SK-N-SH (cell line): ENCODE results near the gene RHOXF1. TPM values are rescaled to one million over a fixed set of nuclear protein-coding genes. Genes with fewer than 3 reads are reported as not detected.
"Not testable (repeated sequence)": the region's sequence is repeated elsewhere in the genome, so short reads cannot be mapped to it uniquely, and the experiment has no call there.

Experiments
- CTCF ChIA-PET: fragments of 300-600, 350-600 bp; formaldehyde crosslinking; extraction: SDS; loops from one replicate; lab custom pipeline; 2021; lab: Yijun Ruan, JAX
- POLR2A ChIA-PET: fragments of 350-600 bp; sonication (Branson Sonifier 250); formaldehyde crosslinking; extraction: SDS; loops from one replicate; lab custom pipeline; 2020; ENCODE audit warnings: antibody characterized with exemption, inconsistent platforms; lab: Yijun Ruan, JAX
- DNase-seq: peaks from one replicate; pipeline ENCODE4 v3.0.0; 2012
- H2AFZ ChIP-seq: fragments of 200-600 bp; sonication (generic); 2 replicates; pipeline ENCODE4 v1.8.1; 2016; ENCODE audit warnings: antibody characterized with exemption, mild to moderate bottlenecking, low read depth
- H3F3A ChIP-seq: fragments of 200-600 bp; sonication (generic); replicated peaks from 2 replicates; pipeline ENCODE3; 2016; ENCODE audit warnings: antibody characterized with exemption, mild to moderate bottlenecking; ENCODE audit not compliant: insufficient read depth
- H3K27ac ChIP-seq, 2 experiments: fragments of 200-500 bp in 1 of 2; fragments of 200-600 bp in 1 of 2; sonication (Bioruptor generic) in 1 of 2; sonication (generic), shearing (Covaris generic) in 1 of 2; 2 replicates each; pipeline versions ENCODE4 v1.5.1 to v1.6.1; 2014 to 2016; ENCODE audit warnings: low read depth in 2 of 2, inconsistent platforms in 1 of 2, low read length in 1 of 2, mild to moderate bottlenecking in 1 of 2, mixed read lengths in 1 of 2
- H3K27me3 ChIP-seq: fragments of 200-600 bp; sonication (generic), shearing (Covaris generic); 2 replicates; pipeline ENCODE4 v1.6.1; 2016; ENCODE audit warnings: mixed run types; ENCODE audit not compliant: insufficient read depth
- H3K36me3 ChIP-seq, 2 experiments: fragments of 200-500 bp in 1 of 2; fragments of 200-600 bp in 1 of 2; sonication (Bioruptor generic) in 1 of 2; sonication (generic) in 1 of 2; replicated peaks in 1 of 2; 2 replicates each; pipeline versions ENCODE3 to v1.5.1; 2014 to 2016; ENCODE audit warnings: low read length in 1 of 2, mild to moderate bottlenecking in 1 of 2; ENCODE audit not compliant: insufficient read depth in 2 of 2, control insufficient read depth in 1 of 2
- H3K4me1 ChIP-seq, 2 experiments: fragments of 200-500 bp in 1 of 2; fragments of 200-600 bp in 1 of 2; sonication (Bioruptor generic) in 1 of 2; sonication (generic), shearing (Covaris generic) in 1 of 2; 2 replicates each; pipeline versions ENCODE4 v1.5.1 to v1.6.1; 2014 to 2016; ENCODE audit warnings: low read depth in 1 of 2, low read length in 1 of 2, mixed run types in 1 of 2; ENCODE audit not compliant: insufficient read depth in 2 of 2, control insufficient read depth in 1 of 2
- H3K4me2 ChIP-seq: fragments of 200-600 bp; sonication (generic), shearing (Covaris generic); 2 replicates; pipeline ENCODE4 v1.6.1; 2017; ENCODE audit warnings: mixed run types
- H3K4me3 ChIP-seq, 2 experiments: fragments of 200-500 bp in 1 of 2; fragments of 200-600 bp in 1 of 2; sonication (Bioruptor generic) in 1 of 2; sonication (generic), shearing (Covaris generic) in 1 of 2; 2 replicates each; pipeline versions ENCODE4 v1.5.1 to v1.8.1; 2014 to 2016; ENCODE audit warnings: low read depth in 2 of 2, inconsistent platforms in 1 of 2, low read length in 1 of 2, mild to moderate bottlenecking in 1 of 2, mixed read lengths in 1 of 2, moderate library complexity in 1 of 2
- H3K79me2 ChIP-seq: fragments of 200-600 bp; sonication (generic); 2 replicates; pipeline ENCODE4 v1.8.1; 2017; ENCODE audit warnings: mild to moderate bottlenecking; ENCODE audit not compliant: insufficient read depth
- H3K9ac ChIP-seq: fragments of 200-600 bp; sonication (generic); 2 replicates; pipeline ENCODE4 v1.6.1; 2017; ENCODE audit warnings: mixed run types
- H3K9me2 ChIP-seq: fragments of 200-600 bp; sonication (generic); 2 replicates; pipeline ENCODE4 v1.6.1; 2017; ENCODE audit warnings: mixed run types
- H3K9me3 ChIP-seq: fragments of 200-600 bp; sonication (generic); 2 replicates; pipeline ENCODE4 v1.6.1; 2017; ENCODE audit warnings: mixed run types, mild to moderate bottlenecking, moderate library complexity
- H4K20me1 ChIP-seq: fragments of 200-600 bp; sonication (generic); 2 replicates; pipeline ENCODE4 v1.6.1; 2017; ENCODE audit warnings: mild to moderate bottlenecking, mixed run types; ENCODE audit not compliant: insufficient read depth
- ELF1 ChIP-seq: IDR thresholded peaks from 2 replicates; pipeline ENCODE4 v1.4.0; 2012
- NRF1 ChIP-seq: IDR thresholded peaks from 2 replicates; pipeline ENCODE4 v1.6.1; 2012; ENCODE audit warnings: low read depth, mild to moderate bottlenecking, low read length
- RCOR1 ChIP-seq: fragments of 150-350 bp; IDR thresholded peaks from 2 replicates; pipeline ENCODE4 v1.6.1; 2017; ENCODE audit warnings: antibody characterized with exemption, low read length
- TCF12 ChIP-seq: IDR thresholded peaks from 2 replicates; pipeline ENCODE4 v1.4.0; 2012
- WGBS: methylation state at CpG from one replicate; pipeline ENCODE4 v1.1.6; 2017; ENCODE audit warnings: low lambda C conversion rate; 5-methylcytosine and 5-hydroxymethylcytosine counted together
- polyA plus RNA-seq, 3 experiments: library from polyadenylated mRNA; depleted of rRNA; stranded (reverse); fragments of >200 nt; gene quantifications; 2 replicates each; pipeline ENCODE4 v1.2.3, GENCODE V29; 2012
- TF ChIP-seq, protein P1 (sequence below): fragments of 200-600 bp; sonication (generic); IDR thresholded peaks from 2 replicates; pipeline ENCODE4 v1.6.1; 2017; ENCODE audit warnings: antibody characterized with exemption, mild to moderate bottlenecking, moderate library complexity

Gene RHOXF1
- polyA plus RNA-seq, 1 of the 3 experiments (the other 2 are of a cell fraction) = 0.07 TPM

- no peak for TF ChIP-seq TCF12
- no peak for TF ChIP-seq RCOR1
- no peak for TF ChIP-seq NRF1
- TF ChIP-seq, protein P1, sequence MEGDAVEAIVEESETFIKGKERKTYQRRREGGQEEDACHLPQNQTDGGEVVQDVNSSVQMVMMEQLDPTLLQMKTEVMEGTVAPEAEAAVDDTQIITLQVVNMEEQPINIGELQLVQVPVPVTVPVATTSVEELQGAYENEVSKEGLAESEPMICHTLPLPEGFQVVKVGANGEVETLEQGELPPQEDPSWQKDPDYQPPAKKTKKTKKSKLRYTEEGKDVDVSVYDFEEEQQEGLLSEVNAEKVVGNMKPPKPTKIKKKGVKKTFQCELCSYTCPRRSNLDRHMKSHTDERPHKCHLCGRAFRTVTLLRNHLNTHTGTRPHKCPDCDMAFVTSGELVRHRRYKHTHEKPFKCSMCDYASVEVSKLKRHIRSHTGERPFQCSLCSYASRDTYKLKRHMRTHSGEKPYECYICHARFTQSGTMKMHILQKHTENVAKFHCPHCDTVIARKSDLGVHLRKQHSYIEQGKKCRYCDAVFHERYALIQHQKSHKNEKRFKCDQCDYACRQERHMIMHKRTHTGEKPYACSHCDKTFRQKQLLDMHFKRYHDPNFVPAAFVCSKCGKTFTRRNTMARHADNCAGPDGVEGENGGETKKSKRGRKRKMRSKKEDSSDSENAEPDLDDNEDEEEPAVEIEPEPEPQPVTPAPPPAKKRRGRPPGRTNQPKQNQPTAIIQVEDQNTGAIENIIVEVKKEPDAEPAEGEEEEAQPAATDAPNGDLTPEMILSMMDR = no peak
- TF ChIP-seq ELF1 = no peak
- Histone ChIP-seq H3K4me2 (no peak overlapping the region), H3K4me1 (no peaks in the 10 kb centered on the region), H3K27me3 (no peaks in the 10 kb centered on the region; the same call in 1 of the 2 replicates), H3F3A (no peaks in the 10 kb centered on the region), H3K9ac (no peak overlapping the region), H3K9me3 (no peaks in the 10 kb centered on the region), H3K9me2 (no peaks in the 10 kb centered on the region), H3K79me2 (no peaks in the 10 kb centered on the region), H3K27ac (no peak overlapping the region), H3K36me3 (no peaks in the 10 kb centered on the region), H3K4me3 (no peak overlapping the region), H4K20me1 (no peaks in the 10 kb centered on the region), H2AFZ (no peak overlapping the region)
- ChIA-PET POLR2A (no interaction called here), CTCF (interaction anchor here (0.6 to 1.6 kb wide), 2 partner anchors 19 to 34 kb away, joined by 3 read pairs; no protein-coding TSS in a partner anchor)
- 35% methylated on average over 1 of the region's 1 CpG for WGBS
- no peak for DNase-seq
Observed at GRCh38 chrX:120109378-120109777, 6.3 kb downstream of the RHOXF1 start.

- CTCF ChIA-PET, POLR2A ChIA-PET: not testable (repeated sequence)
Observed at GRCh38 chrX:120104707-120105106, 11.0 kb downstream of the RHOXF1 start.

DNA sequence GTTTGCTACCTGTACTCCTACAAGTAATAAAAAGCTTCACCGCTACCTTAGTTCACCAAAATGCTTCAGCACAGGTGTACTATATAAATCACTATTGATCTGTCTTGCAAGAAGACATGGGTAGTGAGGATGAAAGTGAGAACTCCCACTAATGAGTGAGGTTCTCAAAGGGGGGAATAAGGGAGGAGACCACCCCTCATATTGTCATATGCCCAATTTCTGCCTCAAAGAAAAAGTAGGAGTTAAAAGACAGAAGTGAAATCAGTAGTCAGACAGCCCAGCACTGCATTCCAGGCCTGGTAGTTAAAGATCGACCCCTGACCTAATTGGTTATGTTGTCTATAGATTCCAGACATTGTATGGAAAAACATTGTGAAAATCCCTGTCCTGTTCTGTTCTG, 14.7 kb downstream of the RHOXF1 start:
- WGBS = 37% methylated on average over 2 of the region's 2 CpGs
- H3K36me3 ChIP-seq, H3K4me2 ChIP-seq, POLR2A ChIA-PET, H3F3A ChIP-seq, H3K79me2 ChIP-seq, H3K9me2 ChIP-seq, H2AFZ ChIP-seq, CTCF ChIA-PET, H3K9me3 ChIP-seq, H3K9ac ChIP-seq, H3K4me1 ChIP-seq, H4K20me1 ChIP-seq, H3K27ac ChIP-seq, H3K27me3 ChIP-seq, DNase-seq, H3K4me3 ChIP-seq: not testable (repeated sequence)

More at GRCh38 chrX:120104707-120105106, 11.0 kb downstream of the RHOXF1 start:
- H3F3A ChIP-seq, H3K36me3 ChIP-seq, H2AFZ ChIP-seq, H3K27me3 ChIP-seq, DNase-seq, H3K9ac ChIP-seq, H3K4me2 ChIP-seq, H3K27ac ChIP-seq, H3K4me3 ChIP-seq, H3K9me3 ChIP-seq, H4K20me1 ChIP-seq, H3K9me2 ChIP-seq, H3K4me1 ChIP-seq, H3K79me2 ChIP-seq: not testable (repeated sequence)
- WGBS = 13% methylated on average over 2 of the region's 2 CpGs
